GM19239 (cell line): ENCODE results near the gene SIRPD.
"Not testable (repeated sequence)": the region's sequence is repeated elsewhere in the genome, so short reads cannot be mapped to it uniquely, and the experiment has no call there.

Source experiments
- DNase-seq: peaks from one replicate; pipeline ENCODE4 v3.0.0; 2011; ENCODE audit warnings: low spot score; ENCODE audit not compliant: insufficient read length
- FAIRE-seq: peaks from 2 replicates; lab custom pipeline; 2011; peaks lifted over from hg19 to GRCh38; lab: Jason Lieb, UNC

Gene SIRPD

DNA sequence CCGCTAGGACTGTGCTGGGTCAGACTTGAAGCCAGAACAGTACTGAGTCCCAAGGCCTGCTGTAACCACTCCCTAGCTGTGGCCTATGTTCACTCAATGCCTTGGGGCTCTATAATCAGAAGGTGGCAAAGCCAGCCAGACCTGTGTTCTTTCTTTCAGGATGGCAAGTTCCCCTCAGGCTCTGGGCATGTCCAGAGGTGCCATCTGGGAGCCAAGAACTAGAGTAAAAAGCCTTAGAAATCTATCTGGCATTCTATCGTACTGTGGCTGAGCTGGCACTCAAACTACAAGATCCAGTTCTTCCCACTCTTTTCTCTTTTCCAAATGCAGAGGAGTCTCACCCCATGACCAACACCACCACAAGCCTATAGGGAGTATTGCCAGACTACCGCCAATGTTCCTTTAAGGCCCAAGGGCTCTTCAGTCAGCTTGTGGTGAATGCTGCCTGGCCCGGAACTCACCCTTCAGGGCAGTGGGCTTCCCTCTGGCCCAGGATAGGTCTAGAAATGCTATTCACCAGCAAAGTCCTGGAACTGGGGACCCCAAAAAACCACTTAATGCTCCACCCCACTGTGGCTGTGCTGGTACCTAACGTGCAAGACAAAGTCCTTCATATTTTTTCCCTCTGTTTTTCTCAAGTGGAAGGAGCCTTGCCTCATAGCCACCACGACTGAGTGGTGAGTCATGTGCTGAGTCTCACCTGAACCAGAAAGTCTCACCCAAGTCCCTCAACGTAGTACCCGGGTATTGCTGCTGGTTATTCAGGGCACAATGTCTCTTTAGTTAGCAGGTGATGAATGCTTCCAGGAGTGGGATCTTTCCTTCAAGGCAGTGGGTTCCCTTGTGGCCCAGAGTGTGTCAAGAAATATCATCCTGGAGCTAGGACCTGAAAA lies 57.7 kb downstream of the SIRPD start:
- FAIRE-seq (no peak), DNase-seq (no peak)

DNA sequence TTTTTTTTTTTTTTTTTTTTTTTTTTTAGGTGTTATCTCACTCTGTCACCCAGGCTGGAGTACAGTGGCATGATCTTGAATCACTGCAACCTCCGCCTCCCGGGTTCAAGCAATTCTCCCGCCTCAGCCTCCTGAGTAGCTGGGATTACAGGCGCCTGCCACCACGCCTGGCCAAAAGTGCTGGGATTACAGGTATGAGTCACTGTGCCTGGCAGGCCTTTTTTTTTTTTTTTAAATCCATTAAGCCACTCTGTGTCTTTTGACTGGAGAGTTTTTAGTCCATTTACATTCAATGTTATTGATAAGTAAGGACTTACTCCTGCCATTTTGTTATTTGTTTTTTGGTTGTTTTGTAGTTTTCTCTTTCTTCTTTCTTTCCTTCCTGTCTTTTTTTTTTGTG lies 60.1 kb downstream of the SIRPD start:
- not testable (repeated sequence) for FAIRE-seq, DNase-seq

DNA sequence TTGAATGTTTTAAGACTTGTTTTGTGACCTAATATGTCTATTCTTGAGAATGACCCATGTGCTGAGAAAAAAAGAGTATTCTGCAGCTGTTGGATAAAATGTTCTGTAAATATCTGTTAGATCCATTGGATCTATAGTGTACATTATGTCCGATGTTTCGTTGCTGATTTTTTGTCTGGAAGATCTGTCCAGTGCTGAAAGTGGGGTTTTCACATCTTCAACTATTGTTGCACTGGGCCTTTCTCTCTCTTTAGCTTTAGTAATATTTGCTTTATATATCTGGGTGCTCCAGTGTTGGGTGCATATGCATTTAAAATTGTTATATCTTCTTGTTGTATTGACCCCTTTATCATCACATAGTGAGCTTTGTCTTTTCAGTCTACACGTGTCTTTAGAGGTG lies 60.6 kb downstream of the SIRPD start:
- no peak for FAIRE-seq

DNA sequence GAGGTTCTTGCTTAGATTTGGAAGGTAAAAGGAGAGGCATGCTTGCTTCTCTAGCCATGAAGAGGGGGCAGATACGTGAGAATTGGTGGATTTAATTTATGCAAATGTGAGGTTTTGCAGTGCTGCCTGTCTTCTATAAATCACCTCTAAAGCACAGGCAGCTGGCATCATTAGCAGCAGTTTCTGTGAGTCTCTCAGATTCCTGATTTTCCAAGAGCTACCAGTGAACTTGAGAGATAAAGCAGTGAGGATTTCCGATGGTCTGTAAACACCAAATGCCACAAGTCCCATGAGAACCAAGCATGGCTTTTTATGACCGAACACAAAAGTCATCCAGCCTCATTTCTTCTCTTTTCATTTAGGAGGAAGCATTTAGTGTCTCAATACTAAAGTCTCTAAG lies 63.1 kb downstream of the SIRPD start:
- no peak for DNase-seq
- no peak for FAIRE-seq

More for the DNA sequence above, 60.6 kb downstream of the SIRPD start:
- no peak for DNase-seq

DNA sequence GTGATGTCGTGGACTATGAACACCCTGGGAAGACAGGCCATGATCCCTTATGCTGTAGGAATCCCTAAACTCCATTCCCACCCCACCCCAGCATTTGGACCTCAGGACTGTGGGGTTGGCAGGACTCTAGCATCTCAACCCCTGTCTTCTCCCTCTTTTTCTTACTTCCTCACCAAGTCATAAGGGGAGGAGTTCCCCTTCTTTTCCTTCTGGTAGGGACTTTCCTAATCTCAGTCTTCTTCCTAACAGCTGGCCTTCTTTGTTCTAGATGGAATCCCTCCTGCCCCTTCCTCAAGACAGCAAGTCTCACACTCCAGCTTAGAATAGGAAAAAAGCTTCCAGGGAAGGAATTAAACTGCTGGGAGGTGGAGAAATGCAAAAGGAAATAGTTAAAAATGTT lies 64.0 kb downstream of the SIRPD start:
- FAIRE-seq: no peak
- no peak for DNase-seq

DNA sequence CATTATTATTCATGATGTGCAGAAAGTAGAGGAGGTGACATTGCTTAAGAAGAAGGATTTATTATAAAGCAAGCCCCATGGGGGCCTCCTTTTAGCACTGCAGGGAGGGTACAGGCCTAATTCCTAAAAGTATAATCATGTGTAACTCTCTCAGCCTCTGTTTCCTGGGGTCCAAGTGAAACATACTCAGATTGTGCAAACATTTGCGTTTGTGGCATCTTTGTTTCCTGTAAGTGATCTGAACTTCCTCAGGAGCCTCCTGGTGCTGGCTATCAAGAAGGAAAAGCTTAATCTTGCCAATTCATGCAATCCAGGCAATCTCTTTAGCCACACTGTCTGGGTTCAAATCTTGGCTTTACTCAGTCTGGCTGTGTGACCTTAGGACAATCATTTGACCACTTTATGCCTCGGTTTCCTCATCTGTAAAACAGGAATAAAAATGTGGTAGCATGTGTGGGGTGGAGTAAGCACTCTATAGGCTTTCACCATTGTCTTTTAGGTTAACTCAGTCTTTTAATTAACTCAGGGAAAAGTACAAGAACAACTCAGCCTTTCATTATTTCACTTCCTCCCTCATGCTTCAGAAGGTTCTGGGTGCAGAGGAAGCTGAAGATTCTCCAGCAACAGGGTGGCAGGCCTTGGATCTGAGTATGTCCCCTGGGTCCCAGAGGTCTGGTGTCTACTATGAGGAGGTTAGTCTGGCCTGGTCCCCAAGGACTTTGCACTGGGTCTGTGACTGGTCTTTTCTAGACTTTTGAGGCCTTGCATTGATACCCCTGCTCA lies 65.5 kb downstream of the SIRPD start:
- DNase-seq: no peak
- FAIRE-seq: no peak

DNA sequence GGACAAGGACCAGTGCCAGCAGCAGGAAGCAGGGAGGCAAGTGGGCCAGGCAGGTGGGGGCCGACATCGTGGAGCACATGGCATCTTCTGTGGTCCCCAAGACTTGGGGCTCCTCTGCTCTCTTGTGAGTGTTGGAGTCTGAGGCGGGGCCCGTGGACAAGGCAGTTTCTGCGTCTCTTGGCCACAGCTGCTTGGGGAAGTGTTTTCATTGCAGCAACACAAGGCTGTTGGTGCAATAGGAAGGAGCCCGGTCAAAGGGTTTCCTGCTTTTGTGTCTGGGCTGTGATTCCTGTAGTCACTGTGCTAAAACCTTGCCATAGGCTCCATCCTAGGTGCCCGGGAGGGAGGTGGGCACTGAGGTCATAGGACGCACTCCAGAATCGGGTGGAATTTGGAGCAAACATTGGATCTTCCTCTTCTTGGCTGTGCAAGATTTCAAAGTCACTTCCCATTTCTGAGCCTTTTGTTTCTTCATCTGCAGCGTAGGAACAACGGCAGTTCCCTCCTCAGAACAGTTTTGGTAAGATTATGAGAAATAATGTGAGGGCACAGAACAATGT lies 66.1 kb downstream of the SIRPD start, which contains the start of gene SIRPB2:
SIRPB2 (minus strand) TSS at position 140 of the 560 bp plus-strand sequence; CDS start at position 79, 61 bp downstream.
- FAIRE-seq: no peak

DNA sequence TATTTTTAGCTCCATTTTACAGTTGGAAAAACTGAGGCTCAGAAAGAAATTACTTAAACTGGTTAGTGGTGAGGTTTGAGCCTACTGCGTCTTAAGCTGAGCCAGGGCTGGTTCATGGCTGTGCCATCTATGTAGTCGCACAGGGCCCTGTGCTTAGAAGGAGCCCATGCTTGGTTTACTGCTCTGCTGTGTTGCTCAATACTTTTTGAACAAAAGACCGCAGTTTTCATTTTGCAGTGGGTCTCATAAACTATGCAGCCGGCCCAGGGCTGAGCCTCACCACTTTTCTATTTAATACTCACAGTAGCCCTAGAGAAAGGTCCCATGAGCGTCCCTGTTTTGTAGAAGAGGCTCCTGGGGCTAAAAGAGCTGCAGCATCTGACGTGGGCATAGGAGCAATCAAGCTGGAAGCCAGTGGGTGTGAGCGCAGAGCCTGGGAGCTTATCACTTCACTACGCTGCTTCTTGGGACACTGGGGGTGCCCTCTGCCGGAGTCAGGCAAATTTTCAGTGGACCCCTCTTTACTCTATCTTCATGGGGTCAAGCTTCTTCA lies 66.8 kb downstream of the SIRPD start:
- DNase-seq: no peak
- no peak for FAIRE-seq

More for the DNA sequence above, 66.1 kb downstream of the SIRPD start, which contains the start of gene SIRPB2:
- no peak for DNase-seq

DNA sequence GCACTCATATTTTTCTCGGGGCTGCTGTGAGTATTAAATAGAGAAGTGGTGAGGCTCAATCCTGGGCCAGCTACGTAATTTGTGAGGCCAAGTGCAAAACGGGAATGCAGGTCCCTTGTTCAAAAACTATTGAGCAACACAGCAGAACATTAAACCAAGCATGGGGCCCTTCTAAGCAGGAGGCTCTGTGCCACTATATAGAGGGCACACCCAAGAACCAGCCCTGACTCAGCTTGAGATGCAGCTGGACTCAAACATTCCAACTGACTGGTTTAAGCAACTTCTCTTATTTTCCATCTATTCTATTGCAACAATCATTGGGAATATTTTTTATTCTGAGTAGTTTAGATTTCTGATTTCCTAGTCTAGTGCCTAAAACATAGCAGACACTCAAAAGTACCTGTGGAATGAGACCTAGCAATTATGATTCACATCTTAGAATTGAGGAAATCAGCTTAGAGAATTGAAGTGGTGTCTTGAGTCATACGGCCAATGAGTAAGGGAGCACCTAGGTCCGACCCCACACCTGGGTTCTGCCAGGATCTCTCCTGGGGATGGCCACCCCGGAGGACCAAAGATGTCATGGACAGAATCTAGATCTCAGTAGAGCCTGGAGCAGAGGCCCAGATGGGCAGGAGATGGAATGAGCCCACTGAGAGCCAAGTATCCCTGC lies 67.6 kb downstream of the SIRPD start:
- DNase-seq (no peak), FAIRE-seq (no peak)

DNA sequence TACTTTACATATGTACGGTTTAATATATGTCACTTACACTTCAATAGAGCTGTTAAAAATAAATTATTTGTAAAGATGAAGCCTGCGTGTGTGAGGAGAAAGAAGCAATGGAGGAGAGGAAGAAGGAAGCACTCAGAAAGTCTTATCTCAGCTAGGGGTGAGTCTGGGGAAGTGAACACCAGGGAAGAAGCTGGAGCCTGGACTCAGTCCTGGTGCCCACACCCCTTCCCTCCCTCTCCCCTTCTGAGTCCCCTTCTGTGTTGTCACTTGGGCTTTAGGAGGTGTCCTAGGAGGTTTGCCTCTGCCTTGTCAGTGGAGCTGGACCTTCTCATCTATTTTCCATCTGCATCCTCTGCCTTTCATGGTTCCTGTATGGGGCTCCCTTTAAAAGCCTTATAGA lies 68.2 kb downstream of the SIRPD start:
- FAIRE-seq: no peak
- DNase-seq: no peak

DNA sequence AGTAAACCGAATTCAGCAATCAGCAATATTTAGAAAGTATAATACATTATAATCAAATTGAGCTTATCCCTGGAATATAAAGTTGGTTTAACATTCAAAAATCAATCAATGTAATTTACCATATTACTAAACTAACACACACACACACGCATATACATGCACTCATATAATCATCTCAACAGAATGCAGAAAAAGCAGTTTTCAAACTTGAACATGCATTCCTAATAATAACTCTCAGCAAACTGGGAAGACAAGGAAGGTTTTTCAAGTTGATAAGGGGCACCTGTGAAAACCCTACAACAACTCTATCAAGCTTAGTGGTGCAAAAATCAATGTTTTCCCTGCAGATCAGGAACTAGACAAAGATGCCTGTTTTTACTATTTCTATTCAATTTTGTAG lies 70.9 kb downstream of the SIRPD start:
- no peak for DNase-seq
- FAIRE-seq: no peak

DNA sequence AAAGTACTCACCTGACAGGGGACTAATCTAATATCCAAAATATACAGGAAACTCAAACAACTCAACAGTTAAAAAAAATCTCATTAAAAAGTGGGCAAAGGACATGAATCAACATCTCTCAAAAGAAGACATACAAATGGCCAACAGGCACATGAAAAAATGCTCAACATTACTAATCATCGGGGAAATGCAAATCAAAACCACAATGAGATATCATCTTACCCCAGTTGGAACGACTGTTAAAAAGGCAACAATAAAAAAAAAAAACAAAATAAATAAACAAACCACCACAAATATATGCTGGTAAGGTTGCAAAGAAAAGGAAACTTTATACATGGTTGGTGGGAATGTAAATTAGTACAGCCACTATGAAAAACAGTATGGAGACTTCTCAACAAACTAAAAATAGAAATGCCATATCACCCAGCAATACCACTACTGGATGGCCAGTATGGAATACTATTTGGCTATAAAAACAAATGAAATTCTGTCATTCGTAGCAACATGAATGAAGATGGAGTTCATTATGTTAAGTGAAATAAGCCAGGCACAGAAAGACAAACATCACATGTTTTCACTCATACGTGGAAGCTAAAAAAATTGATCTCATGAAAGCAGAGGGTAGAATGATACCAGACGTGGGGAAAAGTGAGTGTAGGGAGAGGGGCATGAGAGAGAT lies 72.9 kb downstream of the SIRPD start:
- no peak for DNase-seq
- FAIRE-seq: no peak
